GM12878 (cell line): ENCODE data around the gene CSNK1G1. TPM values are rescaled to one million over a fixed set of nuclear protein-coding genes. Genes with fewer than 3 reads are reported as not detected.

Experiments
- ATAC-seq: fragments of 200-7000 bp; cut with Tn5 transposase; 3 replicates; pipeline ENCODE4 v1.9.1; 2020; ENCODE audit warnings: mild to moderate bottlenecking, moderate library complexity
- BruUV-seq: library from RNA; stranded (reverse); fragments of 400-500 nt; replicated peaks from 2 replicates; lab custom pipeline; 2021; lab: Mats Ljungman, UMichigan
- CTCF ChIA-PET: fragments of 300-600 bp; sonication (Branson Sonifier 250); formaldehyde crosslinking; extraction: SDS; loops from one replicate; lab custom pipeline; 2021; ENCODE audit warnings: inconsistent platforms; lab: Yijun Ruan, JAX
- POLR2A ChIA-PET: fragments of 350-600 bp; formaldehyde crosslinking; extraction: SDS; loops from one replicate; lab custom pipeline; 2021; ENCODE audit warnings: inconsistent platforms; lab: Charles Lee
- RAD21 ChIA-PET: fragments of 300-600 bp; sonication (Branson Sonifier 250); formaldehyde crosslinking; loops from one replicate; lab custom pipeline; 2023; ENCODE audit warnings: antibody characterized with exemption; ENCODE audit not compliant: unreplicated experiment; lab: Charles Lee
- SMC1A ChIA-PET: fragments of 300-600 bp; sonication (Branson Sonifier 250); formaldehyde crosslinking; loops from one replicate; lab custom pipeline; 2023; ENCODE audit not compliant: unreplicated experiment, uncharacterized antibody; lab: Charles Lee
- DNase-seq: peaks from one replicate; pipeline ENCODE4 v3.0.0-alpha.2; 2011; ENCODE audit warnings: low read depth, low spot score
- FAIRE-seq: peaks from 3 replicates; lab custom pipeline; 2011; peaks lifted over from hg19 to GRCh38; lab: Jason Lieb, UNC
- H2AFZ ChIP-seq: 2 replicates; pipeline ENCODE4 v1.6.0; 2011; ENCODE audit warnings: low read depth, low read length, control low read depth; ENCODE audit not compliant: control insufficient read depth
- H3K27ac ChIP-seq: 2 replicates; pipeline ENCODE4 v1.5.1; 2011; ENCODE audit warnings: control low read depth; ENCODE audit not compliant: control insufficient read depth, insufficient read depth
- H3K27me3 ChIP-seq, 2 experiments: replicated peaks in 1 of 2; 2 replicates each; pipeline versions ENCODE4 v1.6.0 to v1.6.1; 2011; ENCODE audit warnings: low read length in 1 of 2; ENCODE audit not compliant: control insufficient read depth in 2 of 2, insufficient read depth in 2 of 2
- H3K36me3 ChIP-seq, 2 experiments: 2 replicates each; pipeline ENCODE4 v1.5.1; 2011; ENCODE audit warnings: low read length in 1 of 2; ENCODE audit not compliant: control insufficient read depth in 2 of 2, insufficient read depth in 2 of 2
- H3K4me1 ChIP-seq: 2 replicates; pipeline ENCODE4 v1.6.1; 2011; ENCODE audit warnings: mild to moderate bottlenecking, low read length, moderate library complexity, mixed read lengths; ENCODE audit not compliant: control insufficient read depth, insufficient read depth
- H3K4me2 ChIP-seq: 2 replicates; pipeline ENCODE4 v1.6.0; 2011; ENCODE audit warnings: control low read depth; ENCODE audit not compliant: control insufficient read depth, insufficient read depth
- H3K4me3 ChIP-seq: fragments of 200-600 bp; sonication (generic); 2 replicates; pipeline ENCODE4 v1.5.1; 2016
- H3K79me2 ChIP-seq: 2 replicates; pipeline ENCODE4 v1.6.0; 2011; ENCODE audit warnings: low read length; ENCODE audit not compliant: control insufficient read depth, insufficient read depth
- H3K9ac ChIP-seq: 2 replicates; pipeline ENCODE4 v1.8.0; 2011; ENCODE audit warnings: low read length, control low read depth, mixed read lengths; ENCODE audit not compliant: control insufficient read depth, insufficient read depth
- H3K9me3 ChIP-seq: replicated peaks from 3 replicates; pipeline ENCODE4 v1.5.1; 2011; ENCODE audit warnings: mild to moderate bottlenecking, low read length; ENCODE audit not compliant: control insufficient read depth, insufficient read depth
- H4K20me1 ChIP-seq: 2 replicates; pipeline ENCODE4 v1.6.0; 2011; ENCODE audit not compliant: control insufficient read depth, insufficient read depth
- ASH2L ChIP-seq: fragments of 300-600, 200-600 bp; sonication (generic); IDR thresholded peaks from 2 replicates; pipeline ENCODE4 v1.6.1; 2017; ENCODE audit warnings: low read depth, mild to moderate bottlenecking, borderline replicate concordance
- BMI1 ChIP-seq: fragments of 450-650 bp; IDR thresholded peaks from 2 replicates; pipeline ENCODE4 v1.6.1; 2016; ENCODE audit warnings: mild to moderate bottlenecking, moderate library complexity, borderline replicate concordance
- CEBPB ChIP-seq, 2 experiments: fragments of 150-350 bp in 1 of 2; IDR thresholded peaks; 2 replicates each; pipeline ENCODE4 v1.6.1; 2012 to 2014; ENCODE audit warnings: low read depth in 2 of 2, low read length in 2 of 2, borderline replicate concordance in 1 of 2, inconsistent platforms in 1 of 2
- CREB1 ChIP-seq: IDR thresholded peaks from 2 replicates; pipeline ENCODE4 v1.6.1; 2012; ENCODE audit warnings: low read depth, mild to moderate bottlenecking, inconsistent platforms
- HCFC1 ChIP-seq: fragments of 150-350 bp; IDR thresholded peaks from 2 replicates; pipeline ENCODE4 v1.6.1; 2014; ENCODE audit warnings: low read length
- MEF2B ChIP-seq: fragments of 450-650 bp; IDR thresholded peaks from 2 replicates; pipeline ENCODE4 v1.6.1; 2018; ENCODE audit warnings: mild to moderate bottlenecking, moderate library complexity; ENCODE audit not compliant: partially characterized antibody, poor library complexity, severe bottlenecking
- NFXL1 ChIP-seq: fragments of 450-650 bp; IDR thresholded peaks from 2 replicates; pipeline ENCODE4 v1.6.1; 2017; ENCODE audit warnings: antibody characterized with exemption, mild to moderate bottlenecking, borderline replicate concordance
- NR2C2 ChIP-seq: IDR thresholded peaks from 2 replicates; pipeline ENCODE4 v1.6.1; 2011; ENCODE audit warnings: borderline replicate concordance, low read depth; ENCODE audit not compliant: control insufficient read depth, insufficient read length
- SREBF1 ChIP-seq: IDR thresholded peaks from 2 replicates; pipeline ENCODE4 v1.6.1; 2012; ENCODE audit warnings: mild to moderate bottlenecking, low read length
- SREBF2 ChIP-seq: IDR thresholded peaks from 2 replicates; pipeline ENCODE4 v1.6.1; 2012; ENCODE audit warnings: mild to moderate bottlenecking, low read length
- STAT3 ChIP-seq: IDR thresholded peaks from 2 replicates; pipeline ENCODE4 v1.6.1; 2011; ENCODE audit warnings: low read depth, low read length, improper control_type of control experiment
- SUZ12 ChIP-seq: fragments of 200-600 bp; sonication (generic); IDR thresholded peaks from one replicate; pipeline ENCODE4 v1.6.1; 2018; ENCODE audit warnings: antibody characterized with exemption, mild to moderate bottlenecking; ENCODE audit not compliant: unreplicated experiment
- ZBED1 ChIP-seq: IDR thresholded peaks from 2 replicates; pipeline ENCODE4 v1.6.1; 2016; ENCODE audit warnings: borderline replicate concordance
- WGBS: methylation state at CpG from one replicate; pipeline ENCODE4 v1.1.6; 2016; ENCODE audit warnings: low lambda C conversion rate; ENCODE audit not compliant: insufficient replicate concordance, insufficient coverage; ENCODE audit errors: missing lambda C conversion rate; 5-methylcytosine and 5-hydroxymethylcytosine counted together
- in situ Hi-C: fragments of 300-500 bp; cut with MboI; formaldehyde crosslinking; loops from 9 replicates; pipeline ENCODE4 v1.14.3; 2018; ENCODE audit warnings: mixed read lengths
- intact Hi-C: fragments of 100-400 bp; cut with micrococcal nuclease; formaldehyde crosslinking; loops from one replicate; pipeline ENCODE4 v1.14.2; 2022; ENCODE audit not compliant: unreplicated experiment
- polyA plus RNA-seq, 11 experiments: library from polyadenylated mRNA; depleted of rRNA in 4 of 11; unstranded in 6 of 11; stranded (reverse) in 5 of 11; fragments of >200 nt; fragmentation: Nextera tagmentation in 4 of 11; fragmentation: Illumina TruSeq in 1 of 11; extraction: Ambion mirVana in 4 of 11; extraction: Trizol in 1 of 11; gene quantifications; 1 replicate in 1 of 11; 2 replicates in 10 of 11; pipeline versions ENCODE4 v1.2.1 to v1.2.3, GENCODE V29; 2011 to 2016; ENCODE audit warnings: inconsistent platforms in 2 of 11, missing spikeins in 2 of 11, low read depth in 1 of 11
- total RNA-seq, 4 experiments: library from RNA; depleted of rRNA in 3 of 4; stranded (reverse); fragments of >200 nt in 3 of 4; fragmentation: Illumina TruSeq in 1 of 4; extraction: Trizol in 1 of 4; gene quantifications; 2 replicates each; pipeline versions ENCODE4 v1.2.1 to v1.2.3, GENCODE V29; 2013 to 2021

The CSNK1G1 gene
- total and polyA plus RNA-seq, 10 of the 15 experiments (the other 5 are each of a cell fraction or from before 2014, with no cell fraction given), result 6.1 to 23.4 (median 15.3) TPM

DNA sequence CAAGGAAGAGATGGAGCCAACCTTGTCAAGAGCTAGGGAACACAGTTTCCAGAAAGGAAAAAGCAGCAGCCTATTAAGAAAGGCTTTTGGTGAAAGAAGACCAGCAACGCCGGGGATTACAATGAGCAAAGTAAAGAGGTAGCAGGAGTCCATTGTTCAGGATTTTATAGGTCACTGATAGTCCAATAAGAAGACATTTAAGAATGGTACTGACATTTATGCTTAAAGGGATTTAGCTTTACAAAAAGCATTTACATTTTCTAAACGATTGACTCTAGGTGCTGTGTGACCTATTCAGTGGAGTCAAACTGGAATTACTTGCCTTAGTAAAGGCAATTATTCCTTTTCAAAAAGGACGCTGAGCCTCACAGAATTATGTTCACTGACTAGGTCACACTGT is 40.8 kb downstream of the CSNK1G1 start (continued):
- TF ChIP-seq BMI1 (no peak), ZBED1 (no peak), SREBF2 (no peak)

DNA sequence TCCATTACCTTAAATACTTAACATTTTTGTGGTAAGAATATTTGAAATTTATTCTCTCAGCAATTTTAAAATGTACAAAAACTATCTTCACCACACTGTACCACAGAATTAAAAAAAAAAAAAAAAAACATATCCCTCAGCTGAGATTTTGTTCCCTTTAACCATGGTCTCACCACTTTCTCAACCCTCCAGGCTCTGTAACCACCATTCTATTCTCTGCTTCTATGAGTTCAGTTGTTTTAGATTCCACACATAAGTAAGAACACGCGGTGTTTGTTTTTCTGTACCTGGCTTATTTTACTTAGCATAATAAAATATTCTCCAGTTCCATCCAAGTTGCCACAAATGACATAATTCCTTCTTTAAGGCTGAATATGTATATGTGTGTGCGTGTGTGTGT is 41.5 kb downstream of the CSNK1G1 start:
- Histone ChIP-seq H3K4me2 (no peak overlapping the region), H3K4me3 (no peak overlapping the region), H3K4me1 (no peaks in the 10 kb centered on the region), H3K27me3 (no peaks in the 10 kb centered on the region), H3K9me3 (no peaks in the 10 kb centered on the region), H3K79me2 (no peaks in the 10 kb centered on the region; the same call in 1 of the 2 replicates), H3K36me3 (no peaks in the 10 kb centered on the region; a peak in 1 of 4 replicates), H2AFZ (no peak overlapping the region)
- CTCF ChIA-PET, result no interaction called here
- no peak for FAIRE-seq
- WGBS, result 100% methylated on average over 3 of the region's 3 CpGs
- BruUV-seq, result no TSS peak
- no peak for ATAC-seq
- RAD21 ChIA-PET, result no interaction called here
- in situ Hi-C loops, result no loop called here
- TF ChIP-seq ASH2L, result no peak
- no peak for TF ChIP-seq SUZ12
- no peak for TF ChIP-seq MEF2B
- TF ChIP-seq HCFC1, result no peak
- no peak for TF ChIP-seq SREBF1
- TF ChIP-seq NR2C2, result no peak
- no peak for TF ChIP-seq NFXL1
- no peak for TF ChIP-seq CEBPB (IDR thresholded peaks at IDR 0.05; ENCODE audit: borderline replicate concordance in 1 of 2, low read depth in 2 of 2, low read length in 2 of 2)
- no peak for TF ChIP-seq CREB1
- TF ChIP-seq STAT3, result no peak
- TF ChIP-seq, all 136 proteins: peak for 0
- no peak overlapping the region for H3K9ac ChIP-seq
- intact Hi-C loops, result no loop called here
- SMC1A ChIA-PET, result interaction anchor here (0.8 kb wide), 1 partner anchor 11 kb away, joined by 3 read pairs; no protein-coding TSS in a partner anchor
- H3K27ac ChIP-seq, result no peak overlapping the region
- POLR2A ChIA-PET, result interaction anchor here (0.7 kb wide), 2 partner anchors 172 to 320 kb away, joined by 3 to 4 read pairs; no protein-coding TSS in a partner anchor
- no peak for DNase-seq
- no peaks in the 10 kb centered on the region for H4K20me1 ChIP-seq
